HL-60/S4 (cell line): ENCODE measurements around the gene HMGXB4.
"Not testable (repeated sequence)": the region's sequence is repeated elsewhere in the genome, so short reads cannot be mapped to it uniquely, and the experiment has no call there.

Experiments used
- in situ Hi-C: fragments of 300-500 bp; cut with MboI; formaldehyde crosslinking; loops from 2 replicates; pipeline ENCODE4 v1.14.3; 2022; ENCODE audit warnings: low sequenced_read_pairs

Gene HMGXB4, protein sequence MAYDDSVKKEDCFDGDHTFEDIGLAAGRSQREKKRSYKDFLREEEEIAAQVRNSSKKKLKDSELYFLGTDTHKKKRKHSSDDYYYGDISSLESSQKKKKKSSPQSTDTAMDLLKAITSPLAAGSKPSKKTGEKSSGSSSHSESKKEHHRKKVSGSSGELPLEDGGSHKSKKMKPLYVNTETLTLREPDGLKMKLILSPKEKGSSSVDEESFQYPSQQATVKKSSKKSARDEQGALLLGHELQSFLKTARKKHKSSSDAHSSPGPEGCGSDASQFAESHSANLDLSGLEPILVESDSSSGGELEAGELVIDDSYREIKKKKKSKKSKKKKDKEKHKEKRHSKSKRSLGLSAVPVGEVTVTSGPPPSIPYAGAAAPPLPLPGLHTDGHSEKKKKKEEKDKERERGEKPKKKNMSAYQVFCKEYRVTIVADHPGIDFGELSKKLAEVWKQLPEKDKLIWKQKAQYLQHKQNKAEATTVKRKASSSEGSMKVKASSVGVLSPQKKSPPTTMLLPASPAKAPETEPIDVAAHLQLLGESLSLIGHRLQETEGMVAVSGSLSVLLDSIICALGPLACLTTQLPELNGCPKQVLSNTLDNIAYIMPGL

DNA sequence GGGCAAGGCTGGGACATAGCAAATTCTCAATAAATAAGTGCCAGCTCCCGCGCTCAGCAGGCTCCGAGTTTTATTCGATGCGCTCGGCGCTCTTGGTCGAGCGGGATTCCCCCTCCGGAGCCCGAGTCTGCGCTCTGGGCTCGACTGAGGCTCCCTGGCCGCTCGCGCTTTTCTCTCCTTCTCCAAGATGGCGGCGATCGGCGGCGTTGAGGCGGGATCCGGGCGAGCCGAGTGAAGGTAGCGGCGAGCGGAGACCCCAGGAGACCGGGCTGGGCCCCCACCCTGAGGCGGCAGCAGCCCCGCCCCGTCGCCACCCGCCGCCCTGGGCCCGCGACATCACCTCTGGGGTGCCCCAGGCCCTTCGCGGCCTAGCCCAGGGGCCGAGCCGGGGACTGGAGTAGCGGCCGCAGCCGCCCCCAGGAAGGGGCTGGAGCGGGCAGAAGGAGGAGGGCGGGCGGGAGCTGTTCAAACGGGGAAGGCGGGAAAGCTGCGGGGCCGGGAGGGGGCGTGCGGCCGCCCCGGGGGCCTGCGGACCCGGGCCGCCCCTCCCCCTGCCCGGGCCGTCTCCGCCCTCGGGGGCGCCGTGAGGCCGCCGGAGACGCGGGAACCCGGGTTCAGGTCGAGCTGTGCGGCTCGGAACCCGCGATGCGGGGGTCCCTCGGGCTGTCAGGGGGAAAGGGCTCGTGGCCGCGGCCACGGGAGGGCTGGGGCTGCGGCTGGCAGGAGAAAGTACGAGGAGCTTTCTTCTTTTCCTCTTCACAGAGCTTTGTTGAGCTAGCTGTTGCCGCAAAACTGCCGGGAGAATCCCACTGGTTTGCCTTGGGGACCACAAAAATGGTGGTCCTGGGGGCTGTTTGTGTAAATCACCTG, at the start of gene HMGXB4:
Gene HMGXB4, plus strand, starts transcription at position 173 of the 870 bp plus-strand sequence. CDS start 4,898 bp downstream, outside the sequence.
- in situ Hi-C loops: no loop called here

DNA sequence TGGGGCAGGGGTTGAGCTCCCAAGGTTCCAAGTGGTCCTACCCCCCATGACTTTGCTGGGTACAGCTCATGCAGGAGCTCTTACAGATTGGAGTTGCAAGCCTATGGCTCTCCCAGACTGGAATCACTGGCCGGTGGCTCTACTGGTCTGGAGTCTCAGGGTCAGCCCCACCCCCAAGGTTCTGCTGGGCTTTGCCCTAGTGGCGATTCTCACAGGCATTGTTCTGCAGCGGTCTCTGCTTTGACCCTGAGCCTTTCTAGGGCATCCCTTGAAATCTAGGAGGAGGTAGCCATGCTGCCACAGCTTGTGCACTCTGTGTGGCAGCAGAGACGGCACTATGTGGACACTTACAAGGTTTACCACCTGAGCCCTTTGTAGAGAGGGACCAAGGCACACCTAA, 49.3 kb upstream of the HMGXB4 start:
- in situ Hi-C loops: no loop called here

DNA sequence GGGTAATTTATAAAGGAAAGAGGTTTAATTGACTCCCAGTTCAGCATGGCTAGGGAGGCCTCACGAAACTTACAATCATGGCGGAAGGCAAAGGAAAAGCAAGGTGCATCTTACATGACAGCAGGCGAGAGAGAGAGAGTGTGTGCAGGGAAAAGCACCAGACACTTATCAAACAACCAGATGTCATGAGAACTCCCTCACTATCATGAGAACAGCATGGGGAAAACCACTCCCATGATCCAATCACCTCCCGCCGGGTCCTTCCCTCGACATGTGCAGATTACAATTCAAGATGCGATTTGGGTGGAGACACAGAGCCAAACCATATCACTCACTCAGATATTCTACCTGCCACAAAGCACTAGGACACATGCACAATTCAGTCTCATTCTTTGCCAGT, 48.1 kb upstream of the HMGXB4 start:
- in situ Hi-C loops: no loop called here

DNA sequence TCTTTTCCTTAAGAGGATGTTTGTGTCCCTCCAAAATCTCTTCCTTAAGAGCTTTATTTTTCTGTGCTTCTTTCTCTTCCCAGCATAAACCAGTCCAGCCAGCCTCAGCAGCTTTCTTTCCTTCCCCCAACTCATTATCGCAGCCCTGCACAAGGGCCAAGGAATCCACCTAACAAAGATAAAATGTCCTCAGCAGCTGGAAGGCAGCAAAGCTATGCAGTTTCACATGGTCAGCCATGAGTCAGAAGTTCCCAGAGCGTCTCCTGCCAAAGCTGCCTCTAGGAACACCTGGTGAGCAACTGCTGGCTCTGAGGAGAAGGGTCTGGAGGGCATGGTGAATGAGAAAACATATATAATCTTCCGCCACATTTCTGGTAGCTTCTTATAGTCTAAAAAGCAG, 45.3 kb upstream of the HMGXB4 start:
- in situ Hi-C loops: no loop called here

DNA sequence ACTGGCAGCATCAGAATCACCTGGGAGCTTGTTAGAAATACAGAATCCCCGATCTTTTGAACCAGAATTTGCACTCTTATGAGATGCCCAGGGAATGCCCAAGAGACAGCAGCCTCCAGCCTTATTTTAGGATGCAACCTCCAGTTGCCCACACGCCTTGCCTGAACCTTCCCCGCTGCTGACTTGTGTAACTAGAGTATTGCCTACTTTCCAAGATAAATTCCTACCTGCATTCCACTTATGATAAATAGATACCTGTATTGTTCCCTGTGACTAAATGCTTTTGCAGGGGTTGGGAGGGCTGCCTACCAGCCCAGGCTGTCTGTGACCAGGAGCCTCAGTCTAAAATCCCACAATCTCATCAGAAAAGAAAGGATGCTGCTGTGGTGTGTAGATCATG, 44.3 kb upstream of the HMGXB4 start:
- in situ Hi-C loops: no loop called here

DNA sequence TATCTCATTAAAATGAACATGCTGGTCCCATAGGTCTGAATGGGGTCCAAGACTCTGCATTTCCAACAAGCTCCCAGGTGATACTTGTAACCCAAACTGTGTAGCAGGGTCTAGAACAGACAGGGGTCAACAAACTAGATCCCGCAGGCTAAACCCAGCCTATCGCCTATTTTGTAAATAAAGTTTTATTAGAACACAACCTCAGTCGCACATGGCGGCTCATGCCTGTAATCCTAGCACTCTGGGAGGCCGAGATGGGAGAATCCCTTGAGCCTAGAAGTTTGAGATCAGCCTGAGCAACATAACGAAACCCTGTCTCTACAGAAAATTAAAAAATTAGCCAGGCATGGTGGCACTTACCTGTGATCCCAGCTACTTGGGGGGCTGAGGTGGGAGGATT, 42.3 kb upstream of the HMGXB4 start:
- in situ Hi-C loops: no loop called here

DNA sequence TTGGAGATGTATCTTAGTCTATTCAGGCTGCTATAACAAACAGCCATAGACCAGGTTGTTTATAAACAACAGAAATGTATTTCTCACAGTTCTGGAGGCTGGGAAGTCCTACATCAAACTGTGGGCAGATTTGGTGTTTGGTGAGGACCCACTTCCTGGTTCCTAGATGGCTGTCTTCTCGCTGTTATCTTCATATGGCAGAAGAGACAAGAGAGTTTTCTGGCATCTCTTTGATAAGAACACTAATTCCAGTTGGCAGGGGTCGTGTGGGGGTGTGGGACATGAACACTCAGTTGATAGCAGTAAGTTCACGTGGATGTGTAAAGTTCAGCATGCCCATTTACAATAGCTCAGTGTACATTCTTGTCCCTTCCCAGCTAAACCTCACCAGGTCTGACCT, 41.3 kb upstream of the HMGXB4 start:
- in situ Hi-C loops: no loop called here

DNA sequence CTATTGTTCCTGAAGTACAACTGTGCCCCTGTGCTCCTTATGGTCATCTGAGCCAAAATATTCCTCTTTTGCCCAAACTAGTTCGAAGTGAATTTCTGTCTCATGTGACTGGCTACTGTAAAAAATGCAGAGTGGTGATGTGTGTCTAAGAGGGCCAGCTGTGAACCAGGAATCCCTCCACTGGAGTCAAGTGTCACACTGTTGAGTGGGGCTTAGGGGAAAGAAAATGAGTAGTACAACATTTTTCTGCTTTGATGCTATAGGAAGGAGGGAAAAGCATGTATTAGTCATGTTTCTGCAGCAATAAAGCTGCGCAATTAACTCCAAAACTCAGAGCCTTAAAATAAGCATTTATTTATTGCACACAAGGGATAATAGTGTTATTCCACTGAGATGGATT, 39.8 kb upstream of the HMGXB4 start:
- in situ Hi-C loops: no loop called here

DNA sequence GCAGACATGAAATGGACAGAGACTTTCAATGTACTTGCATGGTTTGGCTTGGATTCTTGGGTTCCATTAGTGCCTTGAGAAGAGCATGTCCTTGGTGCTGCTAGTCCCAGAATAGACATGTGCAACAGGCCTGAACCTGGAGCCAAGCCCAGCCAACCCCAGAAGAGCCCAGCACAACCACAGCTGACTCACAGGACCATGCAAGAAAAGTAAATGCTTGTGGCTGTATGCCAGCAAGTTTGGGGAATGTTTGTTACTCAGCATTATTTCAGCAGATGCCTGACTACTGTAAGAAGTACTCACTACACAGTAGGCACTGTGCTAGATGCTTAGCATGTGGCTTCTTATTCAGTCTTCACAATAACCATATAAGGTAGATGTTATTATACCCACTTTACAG, 39.2 kb upstream of the HMGXB4 start:
- in situ Hi-C loops: no loop called here

DNA sequence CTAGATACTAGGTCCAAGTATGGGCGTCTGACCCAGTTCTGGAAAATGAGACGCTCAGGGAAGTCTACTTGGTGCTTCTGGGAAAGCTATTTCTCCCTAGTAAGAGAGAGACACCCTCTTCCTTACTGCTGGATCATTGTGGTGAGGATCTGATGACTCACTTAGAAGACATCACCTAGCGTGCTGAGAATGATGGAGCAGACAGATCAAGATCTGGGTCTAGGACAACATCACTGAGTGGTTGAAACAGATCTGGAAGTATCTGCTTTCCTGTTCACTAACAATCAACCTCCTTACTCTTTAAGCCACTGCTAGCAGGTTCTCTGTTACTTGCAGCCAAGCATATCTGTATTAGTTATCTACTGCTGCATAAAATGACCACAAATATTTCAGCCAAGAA, 38.3 kb upstream of the HMGXB4 start:
- in situ Hi-C loops: no loop called here

DNA sequence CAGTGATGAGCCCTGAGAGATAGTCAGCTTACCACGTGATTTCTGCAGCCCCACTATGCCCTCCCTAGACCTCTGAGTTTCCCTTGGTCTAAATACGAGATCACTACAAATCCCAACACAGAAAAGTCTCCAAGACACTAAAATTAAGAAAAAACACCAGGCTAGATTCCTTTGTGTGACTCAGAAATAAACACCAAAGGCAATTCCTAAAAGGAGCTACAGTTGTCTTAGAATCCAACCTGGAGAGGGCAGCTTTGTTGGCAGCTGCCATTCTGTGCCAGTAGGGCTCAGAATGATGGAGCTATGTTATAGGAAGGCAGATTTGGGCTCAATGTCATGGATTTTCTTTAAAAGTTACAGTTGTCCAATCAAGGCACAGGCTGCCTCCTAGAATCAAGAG, 37.1 kb upstream of the HMGXB4 start:
- in situ Hi-C loops: no loop called here

DNA sequence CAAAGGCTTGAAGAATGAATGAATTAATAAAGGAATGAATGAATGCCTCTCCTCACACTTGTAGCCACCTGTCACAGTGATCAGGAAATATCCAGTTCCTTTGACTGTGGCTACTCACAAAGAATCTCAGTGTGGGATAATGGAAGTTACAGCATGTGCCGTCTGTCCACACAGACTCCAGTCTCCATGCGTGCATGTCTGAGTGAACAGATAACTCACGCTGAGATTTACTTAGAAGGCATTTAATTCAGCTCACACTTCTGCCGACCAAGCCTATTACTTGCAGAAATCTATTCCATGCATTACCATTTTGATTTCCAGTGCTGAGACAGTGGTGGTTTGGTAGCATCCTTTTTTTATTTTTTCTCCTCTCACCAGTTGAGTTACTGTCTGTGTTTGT, 32.3 kb upstream of the HMGXB4 start:
- in situ Hi-C loops: no loop called here

DNA sequence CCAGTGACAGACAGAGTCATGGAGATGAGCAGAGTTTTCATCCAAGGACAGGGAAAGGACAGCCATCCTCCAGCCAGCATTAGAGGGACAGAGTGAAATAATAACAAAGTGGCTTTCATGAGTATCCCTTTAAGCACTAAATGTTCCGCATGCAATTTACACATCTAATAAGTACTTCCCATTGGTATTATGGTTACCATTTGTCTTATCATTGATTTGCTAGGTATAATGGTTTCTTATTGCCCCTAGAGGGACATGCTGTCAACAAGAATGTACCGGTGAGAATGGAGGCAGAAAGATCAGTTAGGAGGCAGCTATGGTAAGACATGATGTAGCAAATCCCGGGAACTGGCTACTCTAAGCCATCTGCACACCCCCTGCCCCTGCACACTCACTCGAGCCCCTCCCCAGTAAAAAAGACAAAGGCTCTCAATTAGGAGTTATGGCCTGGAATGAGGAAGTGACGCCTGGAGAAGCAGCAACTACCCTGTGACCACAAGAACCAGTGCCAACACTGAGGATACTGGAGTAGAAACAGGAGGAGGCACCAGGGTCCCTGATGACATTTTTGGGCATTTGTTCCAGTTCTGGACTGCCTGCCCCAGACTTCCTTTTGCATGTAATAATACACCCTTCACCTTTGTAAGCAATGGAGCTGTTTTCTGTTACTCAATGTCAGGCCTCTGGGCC, 30.2 kb upstream of the HMGXB4 start:
- in situ Hi-C loops: no loop called here

DNA sequence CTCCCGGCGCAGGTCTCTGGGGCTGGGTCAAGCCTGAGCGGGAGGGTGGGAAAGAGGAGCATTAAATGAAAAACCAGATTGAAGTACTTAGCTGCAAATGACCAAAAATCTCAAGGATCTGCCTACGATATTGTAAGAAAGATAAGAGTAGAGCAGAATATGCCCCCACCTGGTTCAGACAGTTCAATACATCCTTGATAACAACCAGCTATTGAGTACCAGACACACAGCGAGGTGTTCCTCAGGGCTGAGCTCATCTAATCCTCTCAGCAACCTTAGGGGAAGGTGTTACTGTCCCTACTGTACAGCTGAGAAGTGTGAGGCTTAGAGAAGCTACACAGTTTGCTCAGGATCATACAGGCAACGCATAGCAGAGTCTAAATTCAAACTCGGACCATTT, 27.4 kb upstream of the HMGXB4 start:
- in situ Hi-C loops: no loop called here

DNA sequence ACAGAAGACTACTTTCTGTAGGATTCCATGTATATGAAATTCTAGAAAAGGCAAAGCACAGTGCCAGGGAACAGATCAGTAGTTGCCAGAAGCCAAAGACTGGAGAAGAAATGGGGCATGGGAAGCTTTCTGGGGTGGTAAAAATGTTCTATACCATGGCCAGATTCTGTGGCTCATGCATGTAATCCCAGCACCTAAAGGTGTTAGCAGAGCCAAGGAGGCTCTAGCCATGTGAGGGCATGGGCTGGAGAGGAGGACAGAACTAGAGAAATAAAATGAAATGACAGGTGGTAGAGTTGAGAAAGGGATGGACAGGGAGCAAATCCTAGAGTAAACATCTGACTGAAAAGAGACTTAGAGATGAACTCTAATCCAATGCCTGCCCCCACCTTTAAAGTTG, 26.9 kb upstream of the HMGXB4 start:
- in situ Hi-C loops: no loop called here

DNA sequence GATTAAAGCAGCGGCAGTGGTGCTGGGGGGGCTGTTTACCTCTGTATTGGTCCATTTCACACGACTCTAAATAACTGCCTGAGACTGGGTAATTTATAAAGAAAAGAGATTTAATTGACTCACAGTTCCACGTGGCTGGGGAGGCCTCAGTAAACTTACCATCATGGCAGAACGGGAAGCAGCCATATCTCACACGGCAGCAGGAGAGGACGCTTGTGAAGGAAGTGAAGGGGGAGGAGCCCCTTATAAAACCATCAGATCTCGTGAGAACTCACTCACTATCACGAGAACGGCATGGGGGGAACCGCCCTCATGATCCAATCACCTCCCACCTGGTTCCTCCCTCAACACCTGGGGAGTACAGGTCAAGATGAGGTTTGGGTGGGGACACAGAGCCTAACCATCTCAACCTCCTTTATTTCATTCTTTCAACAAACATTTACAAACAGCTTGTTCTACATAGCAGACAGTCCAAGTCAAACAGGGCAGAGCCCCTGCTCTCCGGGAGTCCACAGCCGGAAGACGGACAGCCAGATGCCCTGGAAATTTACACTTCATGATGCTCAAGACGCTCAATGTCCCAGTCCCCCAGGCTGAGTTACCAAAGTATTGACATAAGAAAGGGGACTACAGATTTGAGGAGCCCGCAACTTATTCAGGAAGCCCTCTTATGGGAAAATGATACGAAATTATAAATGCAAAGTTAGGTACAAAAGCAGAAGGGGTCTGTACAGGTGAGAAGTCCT, 26.3 kb upstream of the HMGXB4 start:
- in situ Hi-C loops: no loop called here

DNA sequence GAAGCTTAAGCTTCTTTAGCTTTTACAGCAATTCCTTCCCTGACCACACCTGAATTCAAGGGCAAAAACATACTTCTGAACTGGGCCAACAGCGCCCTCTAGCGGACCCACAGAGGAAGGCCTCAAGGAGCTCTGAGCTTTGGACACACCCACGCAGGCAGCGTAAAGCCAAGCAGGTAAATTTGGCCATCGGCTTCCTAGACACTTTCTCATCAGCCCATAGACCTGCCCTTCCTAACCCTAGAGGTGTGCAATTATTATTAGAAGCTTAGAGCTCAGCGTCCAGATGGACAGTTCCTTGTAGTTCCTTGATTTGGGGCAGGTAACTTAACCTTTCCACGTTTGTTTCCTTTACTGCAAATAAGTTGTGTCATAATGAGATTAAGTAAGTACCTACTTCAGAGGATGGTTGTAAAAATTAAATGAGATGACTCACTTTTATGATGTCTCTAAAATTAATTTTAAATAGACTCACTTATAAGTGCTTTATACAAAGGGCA, 25.7 kb upstream of the HMGXB4 start:
- in situ Hi-C loops: no loop called here

DNA sequence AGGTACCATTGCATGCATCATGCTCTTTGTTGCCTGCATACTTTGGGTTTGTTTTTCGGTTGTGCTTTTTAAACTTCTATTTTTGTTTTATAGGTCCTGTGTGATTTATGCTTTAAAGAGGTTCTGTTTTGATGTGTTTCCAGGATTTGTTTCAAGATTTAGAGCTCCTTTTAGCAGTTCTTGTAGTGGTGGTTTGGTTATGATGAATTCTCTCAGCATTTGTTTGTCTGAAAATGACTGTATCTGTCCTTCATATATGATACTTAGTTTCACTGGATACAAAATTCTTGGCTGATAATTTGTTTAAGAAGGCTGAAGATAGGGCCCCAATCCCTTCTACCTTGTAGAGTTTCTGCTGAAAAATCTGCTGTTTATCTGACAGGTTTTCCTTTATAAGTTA, 18.5 kb upstream of the HMGXB4 start:
- in situ Hi-C loops: not testable (repeated sequence)

DNA sequence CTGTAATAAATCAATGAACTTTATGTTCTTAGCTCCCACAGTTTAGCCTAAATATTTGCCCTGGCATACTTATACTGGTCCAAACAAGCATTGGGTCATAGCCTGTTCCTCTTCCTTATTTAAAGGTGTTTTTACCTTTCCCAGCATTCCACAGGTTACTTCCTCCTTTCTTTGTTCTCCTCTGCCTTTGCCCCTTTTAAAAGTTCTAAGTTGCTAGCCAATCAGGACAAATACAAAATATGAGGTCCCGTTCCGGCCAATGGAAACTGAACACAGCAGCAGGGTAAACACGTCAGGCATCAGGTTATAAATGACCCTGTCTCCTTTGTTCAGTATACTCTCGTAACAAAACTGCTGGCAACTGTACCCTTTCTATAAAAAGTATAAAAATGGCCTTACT, 12.8 kb upstream of the HMGXB4 start:
- in situ Hi-C loops: not testable (repeated sequence)

DNA sequence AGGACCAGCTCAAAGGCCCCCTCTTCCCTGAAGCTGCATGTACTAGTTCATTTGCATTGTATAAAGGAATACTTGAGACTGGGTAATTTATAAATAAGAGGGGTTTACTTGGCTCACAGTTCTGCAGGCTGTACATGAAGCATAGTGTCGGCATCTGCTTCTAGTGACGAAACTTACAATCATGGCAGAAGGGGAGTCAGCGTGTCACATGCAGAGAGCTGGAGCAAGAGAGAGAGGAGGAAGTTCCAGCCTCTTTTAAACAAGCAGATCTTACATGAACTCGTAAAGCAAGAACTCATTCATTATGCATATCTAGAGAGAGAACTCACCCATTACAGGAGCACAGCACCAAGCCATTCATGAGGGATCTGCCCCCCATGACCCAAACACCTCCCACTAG, 7.1 kb upstream of the HMGXB4 start:
- in situ Hi-C loops: no loop called here
